Suprapubic skin (tissue), 4 donors: ENCODE results near the gene PLEKHG5. TPM values are rescaled to one million over a fixed set of nuclear protein-coding genes. Genes with fewer than 3 reads are reported as not detected.

Experiments used
- DNase-seq, 2 donors: peaks; one replicate each; pipeline ENCODE4 v3.0.0-alpha.2; 2019; ENCODE audit warnings: low spot score in 2 of 2
- H3K27ac ChIP-seq: fragments of 200-600 bp; sonication (generic); one replicate; pipeline ENCODE4 v1.5.1; 2019
- H3K27me3 ChIP-seq: fragments of 200-600 bp; sonication (generic); one replicate; pipeline ENCODE4 v1.5.1; 2019
- H3K36me3 ChIP-seq: fragments of 200-600 bp; sonication (generic); one replicate; pipeline ENCODE4 v1.5.1; 2019
- H3K4me1 ChIP-seq: fragments of 200-600 bp; sonication (generic); one replicate; pipeline ENCODE4 v1.5.1; 2019
- H3K4me3 ChIP-seq: fragments of 200-600 bp; sonication (generic); one replicate; pipeline ENCODE4 v1.5.1; 2019; ENCODE audit warnings: mild to moderate bottlenecking
- H3K9me3 ChIP-seq: fragments of 200-600 bp; sonication (generic); one replicate; pipeline ENCODE4 v1.5.1; 2019
- CTCF ChIP-seq, 2 donors: fragments of 200-600 bp in 1 of 2; fragments of 450-650 bp in 1 of 2; sonication (generic) in 1 of 2; IDR thresholded peaks; one replicate each; pipeline ENCODE4 v1.5.1; 2016 to 2019; ENCODE audit warnings: antibody characterized with exemption in 2 of 2, mild to moderate bottlenecking in 1 of 2, moderate library complexity in 1 of 2
- EP300 ChIP-seq: sonication (generic); formaldehyde crosslinking; IDR thresholded peaks from one replicate; pipeline ENCODE4 v1.6.1; 2017; ENCODE audit warnings: antibody characterized with exemption
- POLR2A ChIP-seq, 2 donors: fragments of 450-650 bp; IDR thresholded peaks; one replicate each; pipeline ENCODE4 v1.6.1; 2017; ENCODE audit warnings: antibody characterized with exemption in 2 of 2, mild to moderate bottlenecking in 2 of 2, moderate library complexity in 2 of 2
- POLR2AphosphoS5 ChIP-seq, 3 donors: sonication (generic); formaldehyde crosslinking; IDR thresholded peaks; one replicate each; pipeline ENCODE4 v1.6.1; 2017; ENCODE audit warnings: antibody characterized with exemption in 3 of 3
- WGBS: methylation state at CpG from one replicate; pipeline ENCODE4 v1.1.5; 2018; 5-methylcytosine and 5-hydroxymethylcytosine counted together
- total RNA-seq, 4 donors: library from RNA; depleted of rRNA; stranded (reverse); fragments of >200 nt; gene quantifications; one replicate each; pipeline ENCODE4 v1.1.0, GENCODE V29; 2016

Gene PLEKHG5
- total RNA-seq, 4 donors from 2014 or later: 76.3 to 347 (median 107) TPM

- peaks cover 44% of the 10 kb centered on the region for H3K4me1 ChIP-seq
- no peaks in the 10 kb centered on the region for H3K27me3 ChIP-seq
- no peaks in the 10 kb centered on the region for H3K36me3 ChIP-seq
- DNase-seq: no peak
- WGBS: 69% methylated on average over 20 of the region's 27 CpGs
- H3K4me3 ChIP-seq: no peak overlapping the region
- H3K27ac ChIP-seq: no peak overlapping the region
- H3K9me3 ChIP-seq: no peaks in the 10 kb centered on the region
- TF ChIP-seq POLR2A (IDR thresholded peaks at IDR 0.05) (no peak), POLR2AphosphoS5 (IDR thresholded peaks at IDR 0.05) (no peak), EP300 (no peak), CTCF (IDR thresholded peaks at IDR 0.05) (no peak)
These were observed 9.2 kb upstream of the PLEKHG5 start for GRCh38 chr1:6500544-6501278.

DNA sequence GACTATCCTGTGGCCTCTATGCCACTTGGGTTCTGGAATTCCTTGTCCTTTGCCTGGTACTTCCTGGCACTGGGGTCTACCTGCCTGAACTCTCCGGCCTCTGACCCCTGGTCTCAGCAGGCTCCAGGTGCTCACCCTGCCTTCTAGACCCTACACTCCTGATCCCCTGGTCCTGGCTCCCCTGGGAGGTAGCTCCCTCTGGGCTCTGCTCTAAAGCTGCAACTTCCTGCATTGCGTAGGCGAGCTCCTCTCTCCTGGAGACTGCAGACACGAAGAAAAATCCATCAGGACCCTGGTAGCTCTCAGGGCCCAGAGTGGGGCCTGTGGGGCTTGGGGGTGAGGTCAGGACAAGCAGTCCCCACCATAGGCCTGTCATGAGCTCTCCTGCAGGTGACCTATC, 7.8 kb upstream of the PLEKHG5 start:
- H3K36me3 ChIP-seq: no peaks in the 10 kb centered on the region
- H3K4me1 ChIP-seq: peaks cover 54% of the 10 kb centered on the region
- no peak overlapping the region for H3K4me3 ChIP-seq
- H3K9me3 ChIP-seq: no peaks in the 10 kb centered on the region
- H3K27me3 ChIP-seq: no peaks in the 10 kb centered on the region
- H3K27ac ChIP-seq: no peak overlapping the region
- TF ChIP-seq CTCF (IDR thresholded peaks at IDR 0.05) (no peak), EP300 (no peak), POLR2AphosphoS5 (IDR thresholded peaks at IDR 0.05) (no peak), POLR2A (IDR thresholded peaks at IDR 0.05) (no peak)
- DNase-seq: no peak
- 70% methylated on average over 4 of the region's 4 CpGs for WGBS

- no peaks in the 10 kb centered on the region for H3K27me3 ChIP-seq
- H3K4me3 ChIP-seq: no peak overlapping the region
- H3K36me3 ChIP-seq: no peaks in the 10 kb centered on the region
- no peaks in the 10 kb centered on the region for H3K9me3 ChIP-seq
- WGBS: no CpG with 5 or more reads among the region's 13 CpGs
- TF ChIP-seq CTCF (IDR thresholded peaks at IDR 0.05) (no peak), POLR2AphosphoS5 (IDR thresholded peaks at IDR 0.05) (no peak), EP300 (no peak), POLR2A (IDR thresholded peaks at IDR 0.05) (no peak)
- peaks cover 54% of the 10 kb centered on the region for H3K4me1 ChIP-seq
- H3K27ac ChIP-seq: no peak overlapping the region
- no peak for DNase-seq
These were observed 7.2 kb upstream of the PLEKHG5 start for GRCh38 chr1:6498576-6499111.

- TF ChIP-seq POLR2AphosphoS5 (IDR thresholded peaks at IDR 0.05) (no peak), CTCF (IDR thresholded peaks at IDR 0.05) (no peak), EP300 (no peak), POLR2A (IDR thresholded peaks at IDR 0.05) (no peak)
- peaks cover 54% of the 10 kb centered on the region for H3K4me1 ChIP-seq
- peak overlapping the region; percentile 70 for H3K4me3 ChIP-seq
- DNase-seq: no peak
- WGBS: 41% methylated on average over 18 of the region's 20 CpGs
- H3K36me3 ChIP-seq: no peaks in the 10 kb centered on the region
- no peaks in the 10 kb centered on the region for H3K27me3 ChIP-seq
- H3K9me3 ChIP-seq: no peaks in the 10 kb centered on the region
- peak overlapping the region; percentile 7 for H3K27ac ChIP-seq
These were observed 6.6 kb upstream of the PLEKHG5 start for GRCh38 chr1:6497867-6498575.
